ENCODE measurements around the gene R3HDM2.
"Not testable (repeated sequence)": the region's sequence is repeated elsewhere in the genome, so short reads cannot be mapped to it uniquely, and the experiment has no call there.

R3HDM2 gene

DNA sequence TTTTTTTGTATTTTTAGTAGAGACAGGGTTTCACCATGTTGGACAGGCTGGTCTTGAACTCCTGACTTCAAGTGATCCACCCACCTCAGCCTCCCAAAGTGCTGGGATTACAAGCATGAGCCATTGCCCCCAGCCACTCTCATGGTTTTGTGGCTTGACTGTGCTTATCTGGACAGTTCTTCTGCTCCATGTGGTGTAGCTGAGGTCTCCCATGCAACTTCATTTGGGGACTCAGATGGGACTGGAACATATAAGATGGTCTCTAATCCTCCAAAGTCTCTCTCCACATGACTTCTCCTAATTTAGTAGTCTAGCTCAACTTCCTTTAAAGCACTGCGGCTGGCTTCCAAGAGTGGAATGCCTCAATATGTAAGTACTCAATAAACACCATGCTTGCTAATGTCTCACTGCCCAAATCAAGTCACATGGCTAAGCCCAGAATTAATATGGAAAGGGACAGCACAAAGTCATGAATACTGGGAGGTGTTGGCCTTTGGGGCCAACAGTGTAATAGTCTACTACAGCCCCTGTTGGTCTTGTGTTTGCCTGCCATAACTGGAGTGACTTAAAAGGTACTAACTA lies 11.1 kb upstream of the R3HDM2 start:
- H3K9ac ChIP-seq (ENCODE audit: low read length in 5 of 5): no peak overlapping the region
- H3K27ac ChIP-seq (ENCODE audit: low read depth, low read length): no peak overlapping the region
- no peaks in the 10 kb centered on the region for H3K4me1 ChIP-seq (ENCODE audit: control insufficient read depth in 5 of 5, insufficient read depth in 5 of 5, low read length in 5 of 5)
- no peak overlapping the region for H3K4me3 ChIP-seq (ENCODE audit: low read depth in 1 of 5, low read length in 5 of 5)
- H3K27me3 ChIP-seq (ENCODE audit: control insufficient read depth in 5 of 5, insufficient read depth in 4 of 5, low read length in 5 of 5): no peaks in the 10 kb centered on the region
- H3K36me3 ChIP-seq (ENCODE audit: control insufficient read depth in 5 of 5, insufficient read depth in 5 of 5, low read length in 5 of 5): no peaks in the 10 kb centered on the region
- peaks cover 0 to 8% (median 0%) of the 10 kb centered on the region in 5 donors for H3K9me3 ChIP-seq (ENCODE audit: control insufficient read depth in 5 of 5, low read length in 5 of 5)

GRCh38 chr12:57441393-57441792 lies 10.6 kb upstream of the R3HDM2 start:
- H3K36me3 ChIP-seq (ENCODE audit: control insufficient read depth in 5 of 5, insufficient read depth in 5 of 5, low read length in 5 of 5): not testable (repeated sequence)

DNA sequence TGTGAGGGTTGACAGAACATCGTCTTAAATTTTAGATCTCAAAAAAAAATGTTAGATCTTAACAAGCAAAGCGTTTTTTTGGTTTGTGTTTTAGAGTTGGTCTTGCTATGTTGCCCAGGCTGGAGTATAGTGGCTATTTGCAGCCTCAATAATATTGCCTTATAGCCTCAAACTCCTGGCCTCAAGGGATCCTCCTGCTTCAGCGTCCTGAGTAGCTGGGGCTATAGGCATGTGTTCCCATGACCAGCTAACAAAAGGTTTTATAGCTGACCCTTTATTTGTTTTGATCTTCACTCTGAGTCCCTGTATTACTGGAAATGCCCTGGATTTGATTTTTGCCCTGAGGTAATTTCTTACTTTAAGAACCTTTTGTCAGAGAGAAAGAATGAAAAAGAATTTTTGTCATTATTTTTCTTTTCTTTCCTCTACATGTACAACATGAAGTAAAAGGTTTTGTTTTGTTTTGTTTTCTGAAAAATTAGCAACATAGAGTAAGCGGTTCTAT lies 9.0 kb upstream of the R3HDM2 start:
- Histone ChIP-seq H3K9ac (ENCODE audit: low read length in 5 of 5) (no peak overlapping the region), H3K4me1 (ENCODE audit: control insufficient read depth in 5 of 5, insufficient read depth in 5 of 5, low read length in 5 of 5) (no peaks in the 10 kb centered on the region), H3K27me3 (ENCODE audit: control insufficient read depth in 5 of 5, insufficient read depth in 4 of 5, low read length in 5 of 5) (no peaks in the 10 kb centered on the region), H3K36me3 (ENCODE audit: control insufficient read depth in 5 of 5, insufficient read depth in 5 of 5, low read length in 5 of 5) (no peaks in the 10 kb centered on the region), H3K9me3 (ENCODE audit: control insufficient read depth in 5 of 5, low read length in 5 of 5) (peaks cover 0 to 8% (median 0%) of the 10 kb centered on the region in 5 donors), H3K4me3 (ENCODE audit: low read depth in 1 of 5, low read length in 5 of 5) (no peak overlapping the region), H3K27ac (ENCODE audit: low read depth, low read length) (no peak overlapping the region)

More at GRCh38 chr12:57441393-57441792, 10.6 kb upstream of the R3HDM2 start:
- H3K27ac ChIP-seq (ENCODE audit: low read depth, low read length); H3K9ac ChIP-seq (ENCODE audit: low read length in 5 of 5); H3K9me3 ChIP-seq (ENCODE audit: control insufficient read depth in 5 of 5, low read length in 5 of 5); H3K4me1 ChIP-seq (ENCODE audit: control insufficient read depth in 5 of 5, insufficient read depth in 5 of 5, low read length in 5 of 5); H3K27me3 ChIP-seq (ENCODE audit: control insufficient read depth in 5 of 5, insufficient read depth in 4 of 5, low read length in 5 of 5); H3K4me3 ChIP-seq (ENCODE audit: low read depth in 1 of 5, low read length in 5 of 5): not testable (repeated sequence)

GRCh38 chr12:57438400-57438799 lies 7.6 kb upstream of the R3HDM2 start:
- Histone ChIP-seq H3K4me3 (ENCODE audit: low read depth in 1 of 5, low read length in 5 of 5) (no peak overlapping the region), H3K4me1 (ENCODE audit: control insufficient read depth in 5 of 5, insufficient read depth in 5 of 5, low read length in 5 of 5) (no peaks in the 10 kb centered on the region), H3K27me3 (ENCODE audit: control insufficient read depth in 5 of 5, insufficient read depth in 4 of 5, low read length in 5 of 5) (no peaks in the 10 kb centered on the region), H3K9me3 (ENCODE audit: control insufficient read depth in 5 of 5, low read length in 5 of 5) (peaks cover 0 to 8% (median 0%) of the 10 kb centered on the region in 5 donors), H3K36me3 (ENCODE audit: control insufficient read depth in 5 of 5, insufficient read depth in 5 of 5, low read length in 5 of 5) (no peaks in the 10 kb centered on the region), H3K9ac (ENCODE audit: low read length in 5 of 5) (no peak overlapping the region), H3K27ac (ENCODE audit: low read depth, low read length) (no peak overlapping the region)

GRCh38 chr12:57435293-57435692 lies 4.5 kb upstream of the R3HDM2 start:
- Histone ChIP-seq H3K4me3 (ENCODE audit: low read depth in 1 of 5, low read length in 5 of 5) (no peak overlapping the region), H3K27ac (ENCODE audit: low read depth, low read length) (no peak overlapping the region)

DNA sequence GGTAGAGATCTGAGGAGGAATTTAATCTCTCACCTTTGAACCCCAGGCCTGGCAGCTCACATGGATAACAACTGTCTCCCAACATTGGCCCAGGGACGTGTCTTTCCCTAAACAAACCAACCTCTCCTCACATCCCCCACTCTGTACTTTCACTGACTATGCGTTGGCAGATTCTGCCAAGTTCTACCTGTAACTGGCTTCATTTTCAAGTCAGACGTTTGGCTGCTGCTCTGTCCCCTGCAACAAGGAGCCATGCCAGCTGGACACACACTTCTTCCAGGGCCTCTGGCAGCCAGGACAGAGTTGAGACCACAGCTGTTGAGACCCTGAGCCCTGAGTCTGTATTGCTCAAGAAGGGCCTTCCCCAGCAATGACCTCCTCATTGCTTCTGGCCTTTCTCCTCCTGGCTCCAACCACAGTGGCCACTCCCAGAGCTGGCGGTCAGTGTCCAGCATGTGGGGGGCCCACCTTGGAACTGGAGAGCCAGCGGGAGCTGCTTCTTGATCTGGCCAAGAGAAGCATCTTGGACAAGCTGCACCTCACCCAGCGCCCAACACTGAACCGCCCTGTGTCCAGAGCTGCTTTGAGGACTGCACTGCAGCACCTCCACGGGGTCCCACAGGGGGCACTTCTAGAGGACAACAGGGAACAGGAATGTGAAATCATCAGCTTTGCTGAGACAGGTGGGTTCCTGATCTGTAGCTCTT lies 3.8 kb upstream of the R3HDM2 start, which contains the start of gene INHBC:
Gene INHBC (plus strand): TSS at position 268 of the 707 bp plus-strand sequence. CDS start 103 bp downstream, at position 371.
- H3K9me3 ChIP-seq (ENCODE audit: control insufficient read depth in 5 of 5, low read length in 5 of 5): no peaks in the 10 kb centered on the region
- H3K27me3 ChIP-seq (ENCODE audit: control insufficient read depth in 5 of 5, insufficient read depth in 4 of 5, low read length in 5 of 5): no peaks in the 10 kb centered on the region
- H3K27ac ChIP-seq (ENCODE audit: low read depth, low read length): no peak within 1 kb of the TSS
- no peak within 1 kb of the TSS for H3K9ac ChIP-seq (ENCODE audit: low read length in 5 of 5)
- no peak within 1 kb of the TSS for H3K4me3 ChIP-seq (ENCODE audit: low read depth in 1 of 5, low read length in 5 of 5)
- H3K36me3 ChIP-seq (ENCODE audit: control insufficient read depth in 5 of 5, insufficient read depth in 5 of 5, low read length in 5 of 5): no peaks in the 10 kb centered on the region
- H3K4me1 ChIP-seq (ENCODE audit: control insufficient read depth in 5 of 5, insufficient read depth in 5 of 5, low read length in 5 of 5): peaks cover 2 to 11% (median 8%) of the 10 kb centered on the region in 5 donors

More at GRCh38 chr12:57435293-57435692, 4.5 kb upstream of the R3HDM2 start:
- no peaks in the 10 kb centered on the region for H3K27me3 ChIP-seq (ENCODE audit: control insufficient read depth in 5 of 5, insufficient read depth in 4 of 5, low read length in 5 of 5)
- H3K4me1 ChIP-seq (ENCODE audit: control insufficient read depth in 5 of 5, insufficient read depth in 5 of 5, low read length in 5 of 5): peaks cover 0 to 6% (median 4%) of the 10 kb centered on the region in 5 donors
- H3K9ac ChIP-seq (ENCODE audit: low read length in 5 of 5): no peak overlapping the region
- H3K9me3 ChIP-seq (ENCODE audit: control insufficient read depth in 5 of 5, low read length in 5 of 5): no peaks in the 10 kb centered on the region
- no peaks in the 10 kb centered on the region for H3K36me3 ChIP-seq (ENCODE audit: control insufficient read depth in 5 of 5, insufficient read depth in 5 of 5, low read length in 5 of 5)

- Histone ChIP-seq H3K9me3 (ENCODE audit: control insufficient read depth in 5 of 5, low read length in 5 of 5) (no peaks in the 10 kb centered on the region), H3K4me3 (ENCODE audit: low read depth in 1 of 5, low read length in 5 of 5) (no peak overlapping the region), H3K36me3 (ENCODE audit: control insufficient read depth in 5 of 5, insufficient read depth in 5 of 5, low read length in 5 of 5) (no peaks in the 10 kb centered on the region), H3K27me3 (ENCODE audit: control insufficient read depth in 5 of 5, insufficient read depth in 4 of 5, low read length in 5 of 5) (no peaks in the 10 kb centered on the region), H3K27ac (ENCODE audit: low read depth, low read length) (no peak overlapping the region), H3K9ac (ENCODE audit: low read length in 5 of 5) (no peak overlapping the region), H3K4me1 (ENCODE audit: control insufficient read depth in 5 of 5, insufficient read depth in 5 of 5, low read length in 5 of 5) (peaks cover 2 to 16% (median 13%) of the 10 kb centered on the region in 5 donors)
Measured at GRCh38 chr12:57433370-57433769, 2.5 kb upstream of the R3HDM2 start.

DNA sequence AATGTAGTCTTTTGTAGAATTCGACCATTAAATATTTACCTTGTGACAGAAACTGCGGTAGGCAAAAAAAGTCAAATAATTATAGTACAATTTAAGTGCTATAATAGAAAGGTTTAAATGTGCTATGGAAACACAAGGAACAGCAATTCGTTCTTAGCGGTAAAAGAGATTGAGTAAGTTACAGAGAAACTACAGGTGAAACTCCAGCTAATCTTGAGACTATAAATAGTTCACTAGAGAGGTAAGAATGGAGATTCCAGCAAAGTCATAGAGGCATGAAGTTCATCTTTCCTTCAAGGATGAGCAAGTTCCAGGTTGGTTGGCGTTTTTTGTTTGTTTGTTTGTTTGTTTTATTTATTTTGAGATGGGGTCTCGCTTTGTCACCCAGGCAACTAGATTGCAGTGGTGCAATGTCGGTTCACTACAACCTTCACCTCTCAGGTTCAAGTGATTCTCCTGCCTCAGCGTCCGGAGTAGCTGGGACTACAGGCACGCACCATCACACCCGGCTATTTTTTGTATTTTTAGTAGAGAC lies 878 bp upstream of the R3HDM2 start:
- H3K4me3 ChIP-seq (ENCODE audit: low read depth in 1 of 5, low read length in 5 of 5): peak overlapping the region; percentile 68 to 82 (median 75)
- H3K9me3 ChIP-seq (ENCODE audit: control insufficient read depth in 5 of 5, low read length in 5 of 5): no peaks in the 10 kb centered on the region
- H3K36me3 ChIP-seq (ENCODE audit: control insufficient read depth in 5 of 5, insufficient read depth in 5 of 5, low read length in 5 of 5): no peaks in the 10 kb centered on the region
- H3K27me3 ChIP-seq (ENCODE audit: control insufficient read depth in 5 of 5, insufficient read depth in 4 of 5, low read length in 5 of 5): no peaks in the 10 kb centered on the region
- H3K4me1 ChIP-seq (ENCODE audit: control insufficient read depth in 5 of 5, insufficient read depth in 5 of 5, low read length in 5 of 5): peaks cover 2 to 16% (median 13%) of the 10 kb centered on the region in 5 donors
- H3K27ac ChIP-seq (ENCODE audit: low read depth, low read length): peak overlapping the region; percentile 91
- H3K9ac ChIP-seq (ENCODE audit: low read length in 5 of 5): peak overlapping the region; percentile 69 to 93 (median 84)

- Histone ChIP-seq H3K4me1 (ENCODE audit: control insufficient read depth in 5 of 5, insufficient read depth in 5 of 5, low read length in 5 of 5) (peaks cover 2 to 16% (median 13%) of the 10 kb centered on the region in 5 donors), H3K4me3 (ENCODE audit: low read depth in 1 of 5, low read length in 5 of 5) (peak overlapping the region; percentile 75 to 84 (median 78)), H3K9me3 (ENCODE audit: control insufficient read depth in 5 of 5, low read length in 5 of 5) (no peaks in the 10 kb centered on the region), H3K27ac (ENCODE audit: low read depth, low read length) (peak overlapping the region; percentile 97), H3K27me3 (ENCODE audit: control insufficient read depth in 5 of 5, insufficient read depth in 4 of 5, low read length in 5 of 5) (no peaks in the 10 kb centered on the region), H3K36me3 (ENCODE audit: control insufficient read depth in 5 of 5, insufficient read depth in 5 of 5, low read length in 5 of 5) (peaks cover 0 to 3% (median 0%) of the 10 kb centered on the region in 5 donors), H3K9ac (ENCODE audit: low read length in 5 of 5) (peak overlapping the region; percentile 88 to 96 (median 93))
Measured at GRCh38 chr12:57430112-57430930, 522 bp downstream of the R3HDM2 start.

Measured in subcutaneous abdominal adipose tissue (tissue), 5 donors.